WTC11 (cell line): ENCODE measurements around the gene ZBTB7B. TPM values are rescaled to one million over a fixed set of nuclear protein-coding genes. Genes with fewer than 3 reads are reported as not detected.

ENCODE experiments used
- ATAC-seq: fragments of 200-7000 bp; cut with Tn5 transposase; 2 replicates; pipeline ENCODE4 v1.10.0; 2021; ENCODE audit warnings: mild to moderate bottlenecking, moderate library complexity
- CTCF ChIA-PET: fragments of 300-600 bp; sonication (Branson Sonifier 250); formaldehyde crosslinking; loops from one replicate; lab custom pipeline; 2021; ENCODE audit warnings: antibody characterized with exemption; lab: Charles Lee
- POLR2A ChIA-PET: fragments of 350-600 bp; sonication (Branson Sonifier 250); formaldehyde crosslinking; loops from one replicate; lab custom pipeline; 2021; ENCODE audit warnings: antibody characterized with exemption; lab: Charles Lee
- DNase-seq: peaks from one replicate; pipeline ENCODE4 v3.0.0; 2021; ENCODE audit warnings: low spot score
- H3K27ac Mint-ChIP-seq: 2 replicates; pipeline ENCODE4 v1.8.0; 2021; ENCODE audit warnings: mixed read lengths
- H3K27me3 Mint-ChIP-seq: 2 replicates; pipeline ENCODE4 v1.8.0; 2021; ENCODE audit warnings: low read depth, mild to moderate bottlenecking, moderate library complexity, mixed read lengths
- H3K36me3 Mint-ChIP-seq: 2 replicates; pipeline ENCODE4 v1.8.0; 2021; ENCODE audit warnings: mixed read lengths
- H3K4me1 Mint-ChIP-seq: 2 replicates; pipeline ENCODE4 v1.8.0; 2022; ENCODE audit warnings: mixed read lengths
- H3K4me3 Mint-ChIP-seq: 2 replicates; pipeline ENCODE4 v1.8.0; 2021; ENCODE audit warnings: mild to moderate bottlenecking, moderate library complexity, mixed read lengths
- H3K9me3 Mint-ChIP-seq: 2 replicates; pipeline ENCODE4 v1.8.0; 2021; ENCODE audit warnings: mixed read lengths
- CREB1 ChIP-seq: sonication (generic); formaldehyde crosslinking; IDR thresholded peaks from 2 replicates; pipeline ENCODE4 v1.8.0; 2023; ENCODE audit warnings: mild to moderate bottlenecking, missing genetic modification reagents
- E2F4 ChIP-seq: sonication (generic); formaldehyde crosslinking; IDR thresholded peaks from 2 replicates; pipeline ENCODE4 v1.8.1; 2022; ENCODE audit warnings: low read depth, mild to moderate bottlenecking, moderate library complexity, missing genetic modification reagents, borderline replicate concordance
- ERG ChIP-seq: fragments of 250-450 bp; sonication (Bioruptor Pico); IDR thresholded peaks from 2 replicates; pipeline ENCODE4 v1.8.0; 2021; ENCODE audit warnings: mild to moderate bottlenecking
- ESRRA ChIP-seq: sonication (generic); formaldehyde crosslinking; IDR thresholded peaks from 2 replicates; pipeline ENCODE4 v1.8.1; 2022; ENCODE audit warnings: mild to moderate bottlenecking, missing genetic modification reagents, borderline replicate concordance
- GABPB1 ChIP-seq: sonication (generic); formaldehyde crosslinking; IDR thresholded peaks from 2 replicates; pipeline ENCODE4 v1.8.1; 2023; ENCODE audit warnings: mild to moderate bottlenecking, missing genetic modification reagents
- JAZF1 ChIP-seq: fragments of 250-450 bp; sonication (Bioruptor Pico); IDR thresholded peaks from 2 replicates; pipeline ENCODE4 v1.9.0; 2021; ENCODE audit warnings: moderate library complexity, mild to moderate bottlenecking, inconsistent platforms
- MAX ChIP-seq: sonication (generic); formaldehyde crosslinking; IDR thresholded peaks from 2 replicates; pipeline ENCODE4 v1.8.0; 2022; ENCODE audit warnings: mild to moderate bottlenecking, missing genetic modification reagents
- NFE2L1 ChIP-seq: sonication (generic); formaldehyde crosslinking; IDR thresholded peaks from 2 replicates; pipeline ENCODE4 v1.8.1; 2023; ENCODE audit warnings: missing genetic modification reagents
- NFYB ChIP-seq: sonication (generic); formaldehyde crosslinking; conservative IDR thresholded peaks from 2 replicates; pipeline ENCODE4 v1.8.0; 2022; ENCODE audit warnings: low read depth, missing genetic modification reagents
- NR1H2 ChIP-seq: sonication (generic); formaldehyde crosslinking; IDR thresholded peaks from 2 replicates; pipeline ENCODE4 v1.9.0; 2021; ENCODE audit warnings: mild to moderate bottlenecking, moderate library complexity, missing genetic modification reagents
- RELA ChIP-seq: sonication (generic); formaldehyde crosslinking; IDR thresholded peaks from 2 replicates; pipeline ENCODE4 v1.8.1; 2022; ENCODE audit warnings: missing genetic modification reagents, mild to moderate bottlenecking, borderline replicate concordance
- TCF7 ChIP-seq: sonication (generic); formaldehyde crosslinking; IDR thresholded peaks from 2 replicates; pipeline ENCODE4 v1.8.0; 2022; ENCODE audit warnings: mild to moderate bottlenecking, low read depth, missing genetic modification reagents, moderate library complexity
- ZNF121 ChIP-seq: sonication (generic); formaldehyde crosslinking; IDR thresholded peaks from 2 replicates; pipeline ENCODE4 v1.8.0; 2023; ENCODE audit warnings: missing genetic modification reagents
- ZNF232 ChIP-seq: sonication (generic); formaldehyde crosslinking; IDR thresholded peaks from 2 replicates; pipeline ENCODE4 v1.8.0; 2022; ENCODE audit warnings: mild to moderate bottlenecking, missing genetic modification reagents
- ZNF423 ChIP-seq: fragments of 250-450 bp; sonication (Bioruptor Pico); IDR thresholded peaks from 2 replicates; pipeline ENCODE4 v2.1.2; 2022; ENCODE audit warnings: mild to moderate bottlenecking, moderate library complexity
- ZNF671 ChIP-seq: fragments of 250-450 bp; sonication (Bioruptor Pico); IDR thresholded peaks from 2 replicates; pipeline ENCODE4 v1.8.0; 2021; ENCODE audit warnings: mild to moderate bottlenecking
- total RNA-seq: library from RNA; stranded (reverse); gene quantifications from 3 replicates; pipeline ENCODE4 v1.2.3, GENCODE V29; 2021
- TF ChIP-seq, protein P1 (sequence below): sonication (generic); formaldehyde crosslinking; IDR thresholded peaks from 2 replicates; pipeline ENCODE4 v1.8.0; 2022; ENCODE audit warnings: mild to moderate bottlenecking, missing genetic modification reagents
- TF ChIP-seq, protein P2 (sequence below): sonication (generic); formaldehyde crosslinking; IDR thresholded peaks from 2 replicates; pipeline ENCODE4 v1.8.0; 2023; ENCODE audit warnings: mild to moderate bottlenecking, missing genetic modification reagents

ZBTB7B gene
- total RNA-seq, 1 experiment from 2014 or later: 29.8 TPM

DNA sequence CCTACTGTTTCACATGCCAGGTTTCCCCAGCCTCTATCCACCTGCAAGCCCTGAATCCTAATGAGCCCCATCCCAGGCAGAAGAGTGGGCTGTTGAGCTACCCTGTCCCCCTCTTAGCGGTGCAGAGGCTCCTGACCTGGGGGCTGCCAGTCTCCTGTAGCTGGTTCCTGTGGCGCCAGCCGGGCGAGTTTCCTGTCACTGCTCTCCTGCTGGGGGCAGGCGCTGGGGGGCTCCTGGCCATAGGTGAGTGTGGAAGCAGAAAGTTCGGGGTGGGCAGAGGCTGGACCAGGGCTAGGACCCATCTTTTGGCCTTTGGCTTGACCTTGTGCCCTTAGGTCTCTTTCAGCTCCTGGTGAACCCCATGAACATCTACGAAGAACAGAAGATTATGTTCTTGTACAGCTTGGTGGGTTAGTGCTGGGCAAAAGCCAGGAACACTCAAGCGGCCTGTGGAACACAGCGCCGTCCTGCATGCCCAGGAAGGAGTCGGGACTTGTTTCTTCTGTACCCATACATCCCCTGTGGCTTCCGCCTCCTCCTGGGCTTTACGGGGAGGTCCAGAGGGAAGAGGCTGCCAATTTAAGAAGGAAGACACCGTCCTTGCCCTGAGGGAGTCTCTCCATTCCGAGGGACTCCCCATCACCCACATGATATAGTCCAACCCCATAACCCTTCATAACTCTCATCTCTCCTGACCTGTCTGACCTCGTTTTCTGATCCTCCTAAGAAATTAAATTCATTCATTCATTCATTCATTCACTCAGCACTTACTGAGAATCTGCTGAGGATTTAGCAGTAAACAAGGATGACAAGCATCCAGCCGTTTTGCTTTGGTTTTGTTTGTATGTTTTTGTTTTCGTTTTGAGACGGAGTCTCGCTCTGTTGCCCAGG lies 32.0 kb downstream of the ZBTB7B start (continued):
- no peak for TF ChIP-seq TCF7 (CRISPR knock-in tag)
- TF ChIP-seq ERG (CRISPR knock-in tag): no peak
- no peak for TF ChIP-seq MAX (CRISPR knock-in tag)
- TF ChIP-seq, all 79 proteins: peak for 0

DNA sequence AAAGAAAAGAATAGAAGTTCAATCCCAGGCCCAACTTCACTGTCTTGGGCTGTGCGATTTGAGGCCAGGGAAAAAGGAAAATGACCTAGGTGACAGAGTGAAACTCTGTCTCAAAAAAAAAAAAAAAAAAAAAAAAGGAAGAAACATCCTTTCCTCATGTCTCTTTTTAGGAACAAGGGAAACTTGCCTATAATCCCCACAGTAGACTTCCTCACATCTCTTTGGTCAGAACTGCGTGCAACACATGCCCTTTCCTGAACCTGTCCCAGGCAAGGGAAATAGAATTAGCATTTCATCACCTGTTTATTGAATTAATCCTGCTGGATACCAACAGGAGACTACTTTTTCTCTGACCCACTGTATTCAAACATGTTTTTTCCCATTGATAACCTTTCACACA lies 33.3 kb downstream of the ZBTB7B start:
- no peaks in the 10 kb centered on the region for H3K9me3 Mint-ChIP-seq
- CTCF ChIA-PET: interaction anchor here (1.1 to 2.5 kb wide), 3 partner anchors 9 to 18 kb away, joined by 3 to 7 read pairs (median 4); no protein-coding TSS in a partner anchor
- peaks cover 12% of the 10 kb centered on the region; the same call in 1 of the 2 replicates for H3K27me3 Mint-ChIP-seq
- ATAC-seq (no peak), DNase-seq (no peak)
- POLR2A ChIA-PET: no interaction called here
- H3K4me1 Mint-ChIP-seq: no peaks in the 10 kb centered on the region
- no peak overlapping the region for H3K4me3 Mint-ChIP-seq
- H3K36me3 Mint-ChIP-seq: no peaks in the 10 kb centered on the region
- no peak for TF ChIP-seq E2F4 (CRISPR knock-in tag)
- no peak for TF ChIP-seq JAZF1 (CRISPR knock-in tag)
- H3K27ac Mint-ChIP-seq: no peak overlapping the region

GRCh38 chr1:155037043-155037442 lies 34.4 kb downstream of the ZBTB7B start:
- H3K27ac Mint-ChIP-seq: no peak overlapping the region

GRCh38 chr1:155037851-155038441 lies 35.3 kb downstream of the ZBTB7B start:
- ATAC-seq (no peak), DNase-seq (no peak)
- Mint-ChIP-seq H3K27ac (no peak overlapping the region), H3K4me3 (no peak overlapping the region), H3K36me3 (no peaks in the 10 kb centered on the region), H3K27me3 (peaks cover 12% of the 10 kb centered on the region), H3K4me1 (no peaks in the 10 kb centered on the region), H3K9me3 (no peaks in the 10 kb centered on the region)
- POLR2A ChIA-PET: no interaction called here
- CTCF ChIA-PET: interaction anchor here (0.9 to 5.5 kb wide), 3 partner anchors 13 to 47 kb away, joined by 3 to 27 read pairs (median 20); partner anchors contain the start of gene ADAM15
- TF ChIP-seq GABPB1 (CRISPR knock-in tag): no peak
- TF ChIP-seq, protein P1, sequence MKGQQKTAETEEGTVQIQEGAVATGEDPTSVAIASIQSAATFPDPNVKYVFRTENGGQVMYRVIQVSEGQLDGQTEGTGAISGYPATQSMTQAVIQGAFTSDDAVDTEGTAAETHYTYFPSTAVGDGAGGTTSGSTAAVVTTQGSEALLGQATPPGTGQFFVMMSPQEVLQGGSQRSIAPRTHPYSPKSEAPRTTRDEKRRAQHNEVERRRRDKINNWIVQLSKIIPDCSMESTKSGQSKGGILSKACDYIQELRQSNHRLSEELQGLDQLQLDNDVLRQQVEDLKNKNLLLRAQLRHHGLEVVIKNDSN: no peak
- TF ChIP-seq ZNF423 (CRISPR knock-in tag): no peak
- no peak for TF ChIP-seq CREB1
- TF ChIP-seq NFE2L1 (CRISPR knock-in tag): no peak
- no peak for TF ChIP-seq NR1H2
- TF ChIP-seq, protein P2, sequence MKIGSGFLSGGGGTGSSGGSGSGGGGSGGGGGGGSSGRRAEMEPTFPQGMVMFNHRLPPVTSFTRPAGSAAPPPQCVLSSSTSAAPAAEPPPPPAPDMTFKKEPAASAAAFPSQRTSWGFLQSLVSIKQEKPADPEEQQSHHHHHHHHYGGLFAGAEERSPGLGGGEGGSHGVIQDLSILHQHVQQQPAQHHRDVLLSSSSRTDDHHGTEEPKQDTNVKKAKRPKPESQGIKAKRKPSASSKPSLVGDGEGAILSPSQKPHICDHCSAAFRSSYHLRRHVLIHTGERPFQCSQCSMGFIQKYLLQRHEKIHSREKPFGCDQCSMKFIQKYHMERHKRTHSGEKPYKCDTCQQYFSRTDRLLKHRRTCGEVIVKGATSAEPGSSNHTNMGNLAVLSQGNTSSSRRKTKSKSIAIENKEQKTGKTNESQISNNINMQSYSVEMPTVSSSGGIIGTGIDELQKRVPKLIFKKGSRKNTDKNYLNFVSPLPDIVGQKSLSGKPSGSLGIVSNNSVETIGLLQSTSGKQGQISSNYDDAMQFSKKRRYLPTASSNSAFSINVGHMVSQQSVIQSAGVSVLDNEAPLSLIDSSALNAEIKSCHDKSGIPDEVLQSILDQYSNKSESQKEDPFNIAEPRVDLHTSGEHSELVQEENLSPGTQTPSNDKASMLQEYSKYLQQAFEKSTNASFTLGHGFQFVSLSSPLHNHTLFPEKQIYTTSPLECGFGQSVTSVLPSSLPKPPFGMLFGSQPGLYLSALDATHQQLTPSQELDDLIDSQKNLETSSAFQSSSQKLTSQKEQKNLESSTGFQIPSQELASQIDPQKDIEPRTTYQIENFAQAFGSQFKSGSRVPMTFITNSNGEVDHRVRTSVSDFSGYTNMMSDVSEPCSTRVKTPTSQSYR (CRISPR knock-in tag): no peak
- no peak for TF ChIP-seq NFYB (CRISPR knock-in tag)
- no peak for TF ChIP-seq ZNF232
- no peak for TF ChIP-seq RELA (CRISPR knock-in tag)

More at GRCh38 chr1:155037043-155037442, 34.4 kb downstream of the ZBTB7B start:
- no peaks in the 10 kb centered on the region for H3K9me3 Mint-ChIP-seq
- POLR2A ChIA-PET: no interaction called here
- ATAC-seq: no peak
- no peaks in the 10 kb centered on the region for H3K4me1 Mint-ChIP-seq
- H3K36me3 Mint-ChIP-seq: no peaks in the 10 kb centered on the region
- H3K27me3 Mint-ChIP-seq: peaks cover 12% of the 10 kb centered on the region
- TF ChIP-seq ZNF671: no peak
- 0 out of 2 replicates have a peak, but pooled peaks have one; percentile 0 for TF ChIP-seq ZNF121 (CRISPR knock-in tag)
- no peak for TF ChIP-seq E2F4 (CRISPR knock-in tag)
- TF ChIP-seq ESRRA (CRISPR knock-in tag): no peak
- TF ChIP-seq, all 79 proteins: peak for 1
- no peak overlapping the region for H3K4me3 Mint-ChIP-seq
- CTCF ChIA-PET: interaction anchor here (0.9 to 3.7 kb wide), 4 partner anchors 8 to 48 kb away, joined by 3 to 20 read pairs (median 4); partner anchors contain the start of gene ADAM15
- no peak for DNase-seq
